Activated CD4-positive, alpha-beta T cell treated with anti-CD3 and anti-CD28 coated beads for 24 hours (primary cell): ENCODE measurements around the gene SAYSD1.
"Not testable (repeated sequence)": the region's sequence is repeated elsewhere in the genome, so short reads cannot be mapped to it uniquely, and the experiment has no call there.

Experiments
- DNase-seq, 2 donors: peaks; one replicate each; pipeline ENCODE4 v3.0.0-alpha.2; 2020; ENCODE audit warnings: low read depth in 2 of 2

SAYSD1 gene, protein sequence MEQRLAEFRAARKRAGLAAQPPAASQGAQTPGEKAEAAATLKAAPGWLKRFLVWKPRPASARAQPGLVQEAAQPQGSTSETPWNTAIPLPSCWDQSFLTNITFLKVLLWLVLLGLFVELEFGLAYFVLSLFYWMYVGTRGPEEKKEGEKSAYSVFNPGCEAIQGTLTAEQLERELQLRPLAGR

DNA sequence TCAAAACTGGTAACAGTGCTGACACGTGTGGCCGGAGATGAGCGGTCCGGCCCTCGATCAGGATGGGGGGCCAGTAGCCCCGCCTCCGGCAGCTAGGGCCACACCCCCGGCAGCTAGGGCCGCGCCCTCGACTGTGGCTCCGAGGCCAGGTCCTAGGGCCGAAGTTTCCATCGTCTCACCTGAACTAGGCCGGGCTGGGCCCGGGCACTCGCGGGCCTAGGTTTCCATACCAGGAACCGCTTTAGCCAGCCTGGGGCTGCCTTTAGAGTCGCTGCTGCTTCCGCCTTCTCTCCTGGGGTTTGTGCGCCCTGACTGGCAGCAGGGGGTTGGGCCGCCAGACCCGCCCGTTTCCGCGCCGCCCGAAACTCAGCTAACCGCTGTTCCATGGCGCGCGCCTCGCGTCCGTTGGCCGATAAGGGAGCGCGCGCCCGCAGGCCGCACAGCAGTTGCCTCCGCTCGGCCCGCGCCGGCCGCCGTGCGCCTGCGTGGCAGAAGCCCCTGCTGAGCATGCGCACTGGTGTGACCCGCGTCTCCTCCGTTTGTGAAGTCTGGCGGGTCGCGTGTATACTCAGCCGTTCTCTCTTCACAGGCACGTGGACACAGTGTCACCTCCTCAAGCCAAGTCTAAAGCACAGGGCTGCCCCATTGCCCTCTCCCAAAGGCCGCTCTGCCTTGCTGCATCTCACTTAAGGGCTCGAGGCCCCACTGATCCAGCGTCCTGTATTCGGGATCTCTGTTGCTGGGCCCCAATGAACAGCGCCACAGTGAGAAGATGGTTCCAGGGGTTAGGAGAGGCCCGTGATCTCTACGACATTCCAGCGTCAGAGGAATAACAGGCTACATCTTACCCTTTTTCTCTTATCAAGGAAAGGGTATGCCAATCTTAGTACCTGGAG is at the start of gene SAYSD1:
Gene SAYSD1, minus strand, starts transcription at position 483 of the 896 bp plus-strand sequence. Its CDS starts 97 bp downstream, at position 386.
- peak; percentile 87 for DNase-seq

DNA sequence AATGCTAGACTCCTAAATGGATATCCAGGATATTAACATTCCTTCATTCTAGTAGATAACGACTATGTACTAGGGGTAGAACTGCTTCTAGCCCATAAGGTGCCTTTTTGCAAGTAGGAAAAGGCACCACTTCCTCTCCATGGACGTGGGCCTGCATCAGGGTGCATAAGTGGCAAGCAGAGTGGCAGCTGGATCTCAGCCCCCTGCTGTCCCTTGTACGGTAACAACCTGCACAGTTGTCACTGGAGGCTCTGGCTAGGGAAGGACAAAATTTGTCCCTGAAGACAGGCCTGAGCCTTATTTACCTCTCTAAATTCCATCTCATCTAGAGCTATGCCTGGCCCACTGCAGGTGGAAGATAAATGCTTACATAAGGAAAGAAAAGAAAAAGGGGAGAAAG is 42.5 kb upstream of the SAYSD1 start:
- DNase-seq: no peak

DNA sequence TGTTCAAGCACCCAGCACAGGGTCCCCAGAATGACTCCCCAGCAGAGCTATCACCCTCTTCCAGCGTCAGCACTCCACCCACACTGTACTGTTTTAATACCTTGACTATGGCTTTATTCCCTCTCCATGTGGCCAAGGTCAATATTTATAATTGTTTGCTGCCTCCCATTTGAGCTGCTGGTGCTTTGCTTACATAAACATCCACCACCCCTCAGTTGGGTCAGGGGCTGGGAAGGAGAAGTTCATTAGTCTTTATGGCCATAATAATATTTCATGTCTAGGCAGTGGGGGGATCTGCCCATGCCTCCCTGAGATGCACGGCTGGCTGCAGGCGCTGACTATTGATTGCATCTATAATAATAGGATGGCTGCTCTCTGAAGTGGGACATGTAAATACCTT is 41.8 kb upstream of the SAYSD1 start:
- DNase-seq: no peak

DNA sequence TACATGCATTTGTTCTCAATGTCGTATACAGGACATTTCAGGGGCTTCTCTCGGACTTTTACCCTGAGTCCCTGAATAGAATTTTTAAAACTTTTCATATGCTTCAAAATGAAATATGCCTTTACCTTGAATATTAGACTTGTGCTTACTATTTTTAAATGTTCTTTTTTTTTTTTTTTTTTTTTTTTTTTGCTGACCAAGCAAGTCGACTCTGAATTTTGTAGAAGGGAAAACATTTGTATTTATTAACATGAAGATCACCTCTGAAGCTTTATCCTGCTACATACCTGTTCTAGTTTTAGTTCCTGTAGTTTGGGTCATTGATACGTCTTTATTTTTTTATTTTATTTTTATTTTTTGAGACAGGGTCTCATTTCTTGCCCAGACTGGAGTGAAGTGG is 39.7 kb upstream of the SAYSD1 start:
- no peak for DNase-seq

DNA sequence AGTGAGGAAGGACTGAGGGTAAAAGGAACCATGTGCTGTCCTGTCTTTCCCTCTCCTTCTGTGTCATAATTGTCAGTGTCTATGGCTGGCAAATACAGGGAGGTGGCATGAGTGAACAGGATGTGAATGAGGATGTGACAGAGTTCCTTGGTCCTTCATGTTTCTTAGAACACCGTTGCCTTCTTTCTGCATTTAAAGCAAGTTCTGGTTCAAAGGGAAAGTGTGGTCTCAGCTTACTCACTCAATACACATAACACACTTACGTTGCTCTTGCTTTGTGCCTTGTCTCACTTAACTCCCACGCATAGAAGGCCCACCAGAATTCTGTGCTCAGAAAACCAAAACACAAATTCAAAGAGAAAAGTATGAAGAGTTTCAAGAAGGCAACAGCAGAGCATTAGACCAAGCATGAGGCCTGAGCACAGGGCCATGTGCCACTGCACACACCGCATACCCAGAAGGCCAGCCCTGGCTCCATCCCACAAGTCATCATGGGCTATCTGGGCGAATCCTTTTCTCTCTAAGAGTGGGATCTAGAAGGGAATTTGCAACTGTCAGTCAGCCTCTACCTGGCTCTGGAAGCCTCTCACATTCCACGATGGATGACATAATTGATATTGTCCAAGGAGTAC is 38.9 kb upstream of the SAYSD1 start:
- peak in 1 of 2 donors; percentile 15 for DNase-seq

DNA sequence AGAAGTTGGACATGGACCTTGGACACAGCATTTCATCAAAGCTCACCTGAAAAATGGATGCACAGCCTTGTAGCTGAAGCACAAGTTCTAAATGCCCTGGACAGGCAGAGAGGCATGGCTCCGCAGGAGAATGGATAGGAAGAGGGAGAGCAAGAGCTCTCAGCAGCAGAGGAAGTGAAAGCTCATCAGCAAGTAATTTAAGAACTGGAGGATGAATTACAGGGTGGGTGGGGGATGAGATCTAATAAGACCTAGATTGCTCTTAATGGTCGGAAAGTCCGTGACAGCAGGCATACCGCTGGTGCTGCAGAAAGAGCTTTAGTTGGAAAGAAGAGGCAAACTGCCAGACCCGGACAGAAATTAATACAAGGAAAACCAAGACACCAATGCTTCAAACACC is 37.3 kb upstream of the SAYSD1 start:
- no peak for DNase-seq

DNA sequence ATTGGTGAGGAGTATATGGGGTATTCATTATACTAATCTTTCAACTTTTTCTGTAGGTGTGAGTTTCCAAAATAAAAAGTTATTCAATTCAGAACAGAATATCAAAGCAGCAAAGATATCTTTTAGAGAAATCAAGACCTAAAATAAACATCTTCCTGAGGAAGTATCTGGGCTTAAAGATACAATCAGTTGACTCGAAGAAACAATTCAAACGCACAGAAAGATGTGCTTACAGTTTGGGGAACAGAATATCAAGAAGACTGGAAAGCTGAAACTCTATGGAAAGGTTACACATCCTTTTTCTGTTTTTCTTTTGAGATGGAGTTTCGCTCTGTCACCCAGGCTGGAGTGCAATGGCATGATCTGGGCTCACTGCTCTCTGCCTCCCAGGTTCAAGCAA is 36.2 kb upstream of the SAYSD1 start:
- no peak for DNase-seq

DNA sequence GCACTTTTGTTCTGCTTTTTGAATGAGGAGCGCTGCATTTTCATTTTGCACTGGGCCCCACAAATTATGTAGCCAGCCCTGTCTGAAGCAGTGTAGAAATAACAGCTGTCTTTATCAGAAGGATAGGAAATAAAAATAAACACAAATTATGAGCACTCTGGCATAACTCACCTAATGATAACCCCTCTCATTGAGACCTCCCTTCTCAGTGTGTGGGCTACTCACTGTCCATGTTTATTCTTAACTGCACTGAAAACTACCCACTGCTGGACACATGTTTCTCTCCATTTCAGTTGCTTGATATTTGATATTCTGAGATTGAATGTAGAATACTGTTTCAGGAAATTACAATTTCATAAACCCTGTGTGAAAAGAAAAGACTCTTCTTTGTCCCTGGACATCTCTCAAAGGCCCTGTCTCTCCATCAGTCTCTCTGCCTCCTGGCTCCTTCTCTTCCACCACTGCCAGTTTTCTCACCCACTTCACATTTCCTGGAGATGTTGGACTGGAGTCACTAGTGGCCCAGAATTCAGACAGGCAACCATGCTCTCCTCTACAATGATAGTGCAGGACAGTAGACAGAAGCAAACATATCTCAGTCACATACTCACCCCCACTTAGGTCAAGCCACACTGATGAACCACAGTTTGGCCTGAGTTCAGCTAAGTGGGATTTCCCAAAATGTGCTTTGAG is 29.6 kb upstream of the SAYSD1 start:
- no peak for DNase-seq

DNA sequence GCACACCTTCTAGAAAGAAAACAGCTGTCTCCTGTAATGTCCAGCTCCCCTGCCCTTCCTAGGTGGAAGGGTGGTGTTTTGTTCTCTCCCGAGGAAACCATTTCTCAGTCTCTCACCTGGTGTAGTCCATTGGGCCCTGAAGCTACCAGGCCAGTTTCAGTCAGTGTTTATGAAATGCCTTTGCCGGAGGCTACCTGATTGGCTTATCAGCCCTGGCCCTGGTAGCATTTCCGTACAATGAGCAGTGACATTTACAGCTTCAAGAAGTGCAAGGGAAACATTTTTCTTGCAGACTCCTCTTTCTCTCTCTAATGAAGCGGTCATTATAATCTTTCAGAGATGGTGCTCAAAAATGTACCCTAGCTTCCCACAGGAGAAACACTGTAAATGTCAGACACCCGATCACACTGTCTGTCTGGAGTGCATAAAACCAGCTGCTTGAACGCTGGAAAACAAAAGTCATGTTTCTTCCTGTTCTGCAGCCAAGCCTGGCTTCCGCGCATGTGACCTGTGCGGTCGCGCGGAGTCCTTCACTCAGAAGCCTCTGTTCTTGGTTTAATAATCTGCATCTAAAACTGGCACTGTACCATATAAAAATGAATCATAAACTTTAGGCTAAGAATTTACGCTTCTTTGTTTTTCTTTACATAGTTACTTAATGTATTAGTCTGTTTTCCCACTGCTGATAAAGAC is 28.4 kb upstream of the SAYSD1 start:
- DNase-seq: no peak

DNA sequence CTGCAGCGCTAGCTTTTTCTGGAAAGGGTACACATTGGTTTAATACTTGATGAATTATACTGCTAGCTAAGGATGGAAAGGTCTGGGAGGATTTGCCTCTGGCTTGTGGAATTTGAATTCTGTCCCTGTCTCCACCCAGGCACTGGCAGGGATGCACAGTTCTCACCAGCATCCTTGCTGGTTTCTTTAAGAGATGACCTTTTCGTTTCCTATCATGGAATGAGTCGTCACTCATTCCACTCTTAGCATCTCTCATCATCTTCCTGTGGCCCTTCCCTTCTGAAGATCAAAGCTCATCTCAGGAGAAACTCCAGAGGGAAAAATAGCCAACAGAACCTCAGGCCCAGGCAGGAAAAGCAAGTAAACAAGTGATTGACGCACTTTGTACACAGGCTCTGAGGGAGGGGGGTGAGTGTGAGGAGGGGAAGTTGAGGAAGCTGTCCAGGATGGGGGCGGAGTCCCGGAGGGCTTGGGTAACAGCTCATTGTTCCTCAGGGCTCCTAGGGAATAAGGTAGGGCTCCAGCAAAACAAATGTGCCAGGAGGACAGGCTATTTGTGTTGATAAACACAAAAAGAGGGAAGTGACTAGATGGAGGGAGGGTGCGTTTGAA is 25.7 kb upstream of the SAYSD1 start:
- DNase-seq: no peak

DNA sequence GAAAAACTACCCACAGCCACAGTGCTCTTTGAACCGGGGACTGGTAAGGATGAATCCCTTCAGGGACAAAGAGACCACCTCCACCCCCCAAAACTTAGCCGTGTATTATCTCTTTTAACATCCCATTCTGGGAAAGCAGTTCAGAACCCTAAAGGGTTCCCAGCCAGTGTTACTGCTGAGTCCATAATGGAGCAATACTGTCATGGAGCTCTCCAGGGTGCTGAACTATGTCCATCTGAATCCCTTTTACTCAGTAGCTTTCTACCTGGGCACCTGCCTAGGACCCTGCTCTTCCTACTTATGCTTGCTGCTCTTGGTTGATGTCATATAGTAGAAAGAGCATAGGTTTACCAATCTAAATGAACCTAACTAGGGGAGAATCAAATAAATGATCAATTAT is 22.3 kb upstream of the SAYSD1 start:
- peak in 1 of 2 donors; percentile 18 for DNase-seq

DNA sequence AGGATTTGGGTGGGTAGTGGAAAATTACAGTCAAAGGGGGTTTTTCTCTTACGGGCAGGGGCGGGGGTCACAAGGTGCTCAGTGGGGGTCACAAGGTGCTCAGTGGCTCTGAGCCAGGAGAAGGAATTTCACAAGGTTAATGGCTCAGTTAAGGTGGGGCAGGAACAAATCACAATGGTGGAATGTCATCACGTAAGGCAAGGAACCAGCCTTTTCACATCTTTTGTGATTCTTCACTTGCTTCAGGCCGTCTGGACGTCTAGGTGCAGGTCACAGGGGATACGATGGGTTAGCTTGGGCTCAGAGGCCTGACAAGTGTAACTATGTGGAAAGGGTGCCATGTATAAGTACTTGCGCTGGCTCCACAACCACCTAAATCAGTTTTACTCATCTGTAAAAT is 21.2 kb upstream of the SAYSD1 start:
- not testable (repeated sequence) for DNase-seq

DNA sequence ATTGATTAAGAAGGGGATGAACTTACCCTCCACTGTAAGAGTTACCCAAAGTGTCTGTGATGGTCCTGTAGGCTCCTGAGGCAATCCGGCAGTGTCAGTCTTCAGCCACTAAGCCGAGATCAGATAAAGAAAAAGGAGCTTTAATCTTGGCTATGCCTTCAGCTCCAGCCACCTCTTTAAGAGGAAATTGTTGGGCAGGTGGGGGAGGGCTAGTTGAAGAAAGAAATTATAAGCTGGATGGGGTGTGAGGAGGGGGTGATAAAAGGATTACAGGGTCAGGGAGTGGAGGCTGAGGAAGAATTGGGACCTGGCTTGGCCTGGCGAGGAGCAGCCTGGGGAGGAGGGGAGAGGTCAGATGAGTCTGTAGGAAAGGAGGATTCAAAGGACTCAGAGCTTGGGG is 19.8 kb upstream of the SAYSD1 start:
- DNase-seq: not testable (repeated sequence)

DNA sequence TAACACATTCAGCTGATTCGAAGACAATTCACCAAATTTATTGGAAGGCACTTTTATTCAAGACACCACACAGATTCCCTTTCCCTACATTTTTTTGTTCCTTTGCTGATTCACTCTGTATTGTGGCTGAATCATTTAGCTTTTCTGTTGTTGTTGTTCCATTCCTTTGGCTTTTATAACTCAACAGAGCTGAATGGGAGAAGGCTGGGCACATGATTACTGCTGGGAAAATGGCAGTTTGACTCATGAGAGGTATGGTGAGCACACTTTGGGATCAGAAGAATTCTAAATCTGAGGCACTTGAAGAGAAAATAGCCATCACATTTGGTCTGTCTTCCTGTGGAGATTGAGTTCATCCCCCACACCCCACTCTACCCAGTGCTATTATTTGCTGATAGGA is 15.7 kb upstream of the SAYSD1 start:
- DNase-seq: no peak

DNA sequence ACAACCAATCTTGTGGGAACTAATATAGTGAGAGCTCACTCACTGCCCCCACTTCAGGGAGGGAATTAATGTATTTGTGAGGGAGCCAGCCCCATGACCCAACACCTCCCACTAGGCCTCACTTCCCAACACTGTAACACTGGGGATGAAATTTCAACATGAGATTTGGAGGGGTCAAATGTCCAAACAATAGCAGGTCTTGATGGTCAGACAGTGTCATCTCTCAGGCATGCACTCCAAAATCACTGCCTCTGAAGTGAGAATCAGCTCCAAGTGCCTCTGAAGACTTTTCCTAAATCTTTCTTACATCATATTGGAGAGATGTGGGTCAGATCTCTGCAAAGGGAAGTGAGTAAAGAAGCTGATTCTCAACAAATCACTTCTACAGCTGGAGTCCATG is 13.8 kb upstream of the SAYSD1 start:
- no peak for DNase-seq

DNA sequence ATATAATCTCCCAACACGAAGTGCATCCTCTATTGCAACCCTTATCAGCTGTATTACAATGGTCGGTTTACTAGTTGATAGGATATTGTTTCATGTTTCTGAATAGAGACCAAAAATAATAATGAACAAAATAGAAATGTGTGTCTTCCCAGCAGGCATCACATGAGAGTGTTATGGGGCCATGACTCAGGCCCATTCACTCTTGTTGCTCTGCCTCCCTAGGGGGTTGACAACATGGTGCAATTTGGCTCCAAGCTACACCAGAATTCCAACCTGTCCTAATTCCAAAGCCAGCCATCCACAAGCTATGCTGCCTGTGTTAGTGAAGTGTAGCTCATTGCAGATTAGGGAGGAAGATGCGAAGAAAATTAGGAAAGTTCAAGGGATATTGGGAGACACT is 13.1 kb upstream of the SAYSD1 start:
- DNase-seq: no peak

DNA sequence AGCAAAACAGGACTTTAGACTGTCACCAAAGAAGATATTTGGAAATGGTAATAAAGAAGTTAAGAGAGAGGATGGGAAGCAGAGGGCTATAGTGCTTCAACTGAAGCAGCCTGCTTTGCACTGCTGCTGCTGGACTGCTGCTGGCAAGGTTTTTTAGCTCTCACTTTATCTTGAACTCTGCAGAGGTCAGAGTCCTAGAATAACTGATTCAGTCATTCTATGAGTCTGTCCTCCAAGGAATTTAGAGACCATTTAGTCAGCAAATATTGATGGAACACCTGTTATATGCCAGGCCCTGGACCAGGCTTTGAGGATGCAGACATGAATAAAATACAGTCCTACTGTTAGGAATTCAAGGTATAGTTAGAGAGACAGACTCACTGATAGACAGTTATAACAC is 9.1 kb upstream of the SAYSD1 start:
- DNase-seq: no peak

DNA sequence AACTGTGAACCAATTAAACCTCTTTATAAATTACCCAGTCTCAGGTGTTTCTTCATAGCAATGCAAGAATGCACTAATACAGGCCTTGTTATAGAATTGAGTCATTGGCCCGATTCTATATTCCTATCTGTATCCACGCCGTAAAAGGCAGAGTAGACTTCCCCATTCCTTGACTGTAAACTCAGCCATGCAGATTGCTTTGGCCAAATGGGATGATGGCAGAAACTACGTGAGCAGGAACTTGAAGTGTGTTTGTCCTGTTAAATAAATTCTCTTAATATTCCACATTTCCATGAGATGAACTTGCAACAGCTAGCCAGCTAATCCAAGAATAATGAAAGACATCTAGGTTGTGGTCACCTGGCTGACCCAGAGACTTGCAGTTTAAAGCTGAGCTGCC is 3.9 kb upstream of the SAYSD1 start:
- DNase-seq: no peak

DNA sequence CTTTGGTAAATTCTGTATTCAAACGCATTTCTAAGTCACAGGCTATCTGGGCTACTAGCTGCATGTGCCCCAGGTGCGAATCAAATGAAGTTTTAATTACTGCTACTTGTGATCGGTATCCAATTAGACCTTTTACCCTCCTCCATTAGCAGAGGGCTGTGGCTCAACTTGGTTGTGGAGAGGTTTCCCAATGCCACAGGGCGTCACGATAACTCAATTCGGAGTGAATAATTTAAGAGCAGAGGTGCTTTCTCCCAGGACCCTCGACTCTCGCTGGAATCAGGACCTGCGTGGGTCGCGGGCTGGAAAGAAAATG is 640 bp downstream of the SAYSD1 start:
- DNase-seq: no peak

DNA sequence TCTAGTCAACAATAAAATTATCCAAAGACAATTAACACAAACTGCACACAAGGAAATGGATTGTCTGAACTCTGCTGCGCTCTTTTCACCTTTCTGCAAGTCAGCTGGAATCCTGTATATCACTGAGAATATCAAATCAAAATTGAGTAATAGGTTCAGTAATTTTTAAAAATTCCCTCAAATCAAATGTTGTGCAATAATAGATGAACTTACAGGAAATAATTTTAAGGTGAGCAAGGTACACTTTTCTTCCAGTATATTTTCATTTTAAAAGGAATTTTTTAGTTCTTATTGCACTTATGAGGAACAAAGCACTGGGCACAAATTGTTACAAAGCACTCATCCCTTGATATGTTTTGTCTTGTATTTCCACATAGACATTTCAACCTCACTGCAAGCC is 1.2 kb downstream of the SAYSD1 start:
- DNase-seq: no peak

DNA sequence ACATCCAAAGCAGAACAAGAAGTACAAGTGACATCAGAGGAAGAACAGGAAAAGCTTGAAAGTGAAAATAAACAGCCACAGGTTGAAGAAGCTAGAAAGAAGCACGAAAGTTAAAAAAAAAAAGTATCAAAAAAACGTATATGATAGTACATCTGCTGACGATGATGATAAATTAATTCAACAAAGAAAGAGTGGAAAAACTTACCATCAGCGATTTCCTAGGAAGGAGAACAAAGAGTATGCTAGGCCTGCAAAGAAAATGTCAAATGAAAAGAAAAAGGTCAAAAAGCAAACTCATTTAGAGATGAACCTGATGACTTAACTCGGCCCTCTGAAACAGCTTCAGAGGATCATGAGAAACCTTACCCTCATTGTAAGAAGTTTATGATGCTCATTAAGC is 3.7 kb downstream of the SAYSD1 start:
- no peak for DNase-seq
